OCI-LY7 (cell line): ENCODE data around the gene FBXL17.

Source experiments
- EZH2phosphoT487 ChIP-seq: fragments of 200-600 bp; sonication (generic); IDR thresholded peaks from 2 replicates; pipeline ENCODE4 v1.6.1; 2018; ENCODE audit warnings: low read depth, borderline replicate concordance, mild to moderate bottlenecking, mixed run types, antibody characterized with exemption, low read length, moderate library complexity, mixed read lengths
- TF ChIP-seq, protein P1 (sequence below): fragments of 200-600 bp; sonication (generic); conservative IDR thresholded peaks from 2 replicates; pipeline ENCODE4 v1.5.1; 2014; ENCODE audit warnings: mild to moderate bottlenecking, antibody characterized with exemption, low read length, moderate library complexity, mixed read lengths

DNA sequence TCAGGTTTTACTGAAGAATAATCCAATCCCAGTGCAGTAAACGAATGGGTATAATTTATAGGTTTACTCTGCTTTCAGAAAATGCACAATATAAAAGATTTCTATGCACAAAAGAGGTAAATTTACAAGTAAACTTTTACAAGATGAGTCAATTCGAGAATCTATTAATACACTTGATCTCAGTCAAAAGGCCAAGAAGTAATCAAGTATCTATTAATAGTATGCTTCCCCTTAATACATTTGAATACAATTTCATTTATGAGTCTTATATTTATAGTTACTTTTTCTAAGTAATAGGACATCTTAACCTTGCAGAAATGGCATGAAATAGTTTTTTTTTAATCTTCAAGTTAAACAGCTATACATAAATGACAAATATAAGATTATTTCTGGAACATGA is 355.9 kb downstream of the FBXL17 start:
- TF ChIP-seq EZH2phosphoT487 = no peak
- TF ChIP-seq, protein P1, sequence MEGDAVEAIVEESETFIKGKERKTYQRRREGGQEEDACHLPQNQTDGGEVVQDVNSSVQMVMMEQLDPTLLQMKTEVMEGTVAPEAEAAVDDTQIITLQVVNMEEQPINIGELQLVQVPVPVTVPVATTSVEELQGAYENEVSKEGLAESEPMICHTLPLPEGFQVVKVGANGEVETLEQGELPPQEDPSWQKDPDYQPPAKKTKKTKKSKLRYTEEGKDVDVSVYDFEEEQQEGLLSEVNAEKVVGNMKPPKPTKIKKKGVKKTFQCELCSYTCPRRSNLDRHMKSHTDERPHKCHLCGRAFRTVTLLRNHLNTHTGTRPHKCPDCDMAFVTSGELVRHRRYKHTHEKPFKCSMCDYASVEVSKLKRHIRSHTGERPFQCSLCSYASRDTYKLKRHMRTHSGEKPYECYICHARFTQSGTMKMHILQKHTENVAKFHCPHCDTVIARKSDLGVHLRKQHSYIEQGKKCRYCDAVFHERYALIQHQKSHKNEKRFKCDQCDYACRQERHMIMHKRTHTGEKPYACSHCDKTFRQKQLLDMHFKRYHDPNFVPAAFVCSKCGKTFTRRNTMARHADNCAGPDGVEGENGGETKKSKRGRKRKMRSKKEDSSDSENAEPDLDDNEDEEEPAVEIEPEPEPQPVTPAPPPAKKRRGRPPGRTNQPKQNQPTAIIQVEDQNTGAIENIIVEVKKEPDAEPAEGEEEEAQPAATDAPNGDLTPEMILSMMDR = no peak
